GM18505 (cell line): Measurements from ENCODE around the gene SLC8A1.

Source experiments
- ATAC-seq: cut with Tn5 transposase; IDR thresholded peaks from one replicate; pipeline ENCODE4 v1.9.1; 2021; ENCODE audit not compliant: unreplicated experiment
- POLR2A ChIP-seq: IDR thresholded peaks from 4 replicates; pipeline ENCODE4 v1.6.1; 2011; ENCODE audit warnings: borderline replicate concordance; ENCODE audit not compliant: insufficient read depth, insufficient read length; ENCODE audit errors: extremely low read depth

SLC8A1 gene

GRCh38 chr2:40161986-40162385, 289.9 kb downstream of the SLC8A1 start:
- no peak for ATAC-seq
- no peak for TF ChIP-seq POLR2A

DNA sequence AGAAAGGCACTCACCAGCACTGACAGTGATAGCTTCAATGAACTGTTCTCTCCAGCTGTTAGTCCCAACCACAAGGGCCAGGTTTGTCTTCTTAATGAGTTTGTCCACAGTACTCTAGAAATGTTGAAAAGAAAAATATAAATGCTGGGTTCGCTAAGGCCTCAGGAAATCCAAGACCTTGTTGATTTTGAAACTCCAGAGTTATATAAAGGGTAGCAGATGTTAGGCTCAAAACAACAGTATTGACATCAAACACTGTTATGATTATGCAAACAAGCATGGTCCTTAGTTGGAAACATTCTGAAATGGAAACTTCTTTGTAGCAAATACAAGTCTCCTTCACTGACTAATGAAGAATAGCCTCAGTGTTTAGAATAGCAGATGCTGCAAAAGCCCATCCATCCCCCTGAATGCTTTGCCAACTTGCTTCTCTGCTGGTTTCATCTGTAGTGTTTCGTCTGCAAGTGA, 291.1 kb downstream of the SLC8A1 start:
- ATAC-seq, result no peak
- no peak for TF ChIP-seq POLR2A

DNA sequence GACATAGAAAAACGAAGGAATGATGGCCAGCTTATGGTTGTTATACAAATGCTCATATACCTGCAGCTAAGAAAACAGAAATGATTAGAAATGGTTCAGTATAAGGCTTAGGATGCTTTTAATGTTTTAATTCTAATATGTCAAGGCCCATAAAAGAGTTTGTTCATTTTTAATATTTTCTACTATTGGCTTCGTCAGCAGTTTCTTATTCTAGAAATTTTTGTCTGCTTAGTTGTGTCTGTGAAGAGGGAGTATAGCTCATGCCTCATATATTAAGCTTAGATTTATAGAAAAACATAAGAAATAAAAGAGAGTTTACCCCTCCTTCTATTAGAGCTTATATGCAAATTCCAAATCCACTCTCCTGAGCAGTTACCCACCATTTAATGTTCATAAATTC, 292.6 kb downstream of the SLC8A1 start:
- TF ChIP-seq POLR2A, result no peak
- ATAC-seq, result no peak

DNA sequence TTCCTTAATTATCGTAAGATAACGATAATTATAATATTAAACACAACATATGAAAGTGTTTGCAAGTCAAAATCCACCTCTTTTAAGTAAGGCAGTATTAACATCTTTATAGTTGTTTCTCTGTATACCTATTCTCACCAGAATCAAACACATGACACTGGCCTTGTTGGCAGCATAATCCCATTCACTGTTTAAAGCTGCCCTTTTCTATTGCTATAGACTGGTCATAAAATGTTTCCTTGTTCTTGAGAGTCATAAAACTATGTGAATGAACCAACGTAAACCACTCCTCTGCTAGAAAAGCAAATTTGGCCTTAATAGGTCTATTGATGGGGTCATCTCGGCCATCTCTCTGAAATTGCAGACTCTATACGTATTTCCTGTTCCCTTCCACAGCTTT, 293.1 kb downstream of the SLC8A1 start:
- TF ChIP-seq POLR2A, result no peak
- ATAC-seq, result no peak

DNA sequence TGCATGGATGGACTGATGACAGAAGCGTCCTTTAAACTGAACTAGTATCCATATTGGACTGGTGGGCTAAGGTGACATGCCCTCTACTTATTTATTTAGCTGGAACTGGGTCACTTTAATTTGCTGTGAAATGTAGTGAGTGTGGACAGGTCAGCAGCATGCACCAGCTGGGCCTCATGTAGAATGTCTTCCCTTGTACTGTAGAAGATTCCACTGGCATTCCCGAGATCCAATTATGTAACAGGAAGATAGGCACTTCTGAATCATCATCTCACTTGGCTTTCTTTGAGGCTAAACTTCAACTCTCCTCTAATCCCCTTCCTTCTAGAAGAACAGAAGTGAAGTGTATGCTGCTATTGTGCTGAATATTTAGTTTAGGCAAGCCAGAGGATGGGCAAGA, 296.2 kb downstream of the SLC8A1 start:
- ATAC-seq, result no peak
- TF ChIP-seq POLR2A, result no peak

GRCh38 chr2:40150266-40150665, 301.6 kb downstream of the SLC8A1 start:
- no peak for ATAC-seq
- no peak for TF ChIP-seq POLR2A

GRCh38 chr2:40148334-40148733, 303.6 kb downstream of the SLC8A1 start:
- ATAC-seq, result no peak
- no peak for TF ChIP-seq POLR2A

DNA sequence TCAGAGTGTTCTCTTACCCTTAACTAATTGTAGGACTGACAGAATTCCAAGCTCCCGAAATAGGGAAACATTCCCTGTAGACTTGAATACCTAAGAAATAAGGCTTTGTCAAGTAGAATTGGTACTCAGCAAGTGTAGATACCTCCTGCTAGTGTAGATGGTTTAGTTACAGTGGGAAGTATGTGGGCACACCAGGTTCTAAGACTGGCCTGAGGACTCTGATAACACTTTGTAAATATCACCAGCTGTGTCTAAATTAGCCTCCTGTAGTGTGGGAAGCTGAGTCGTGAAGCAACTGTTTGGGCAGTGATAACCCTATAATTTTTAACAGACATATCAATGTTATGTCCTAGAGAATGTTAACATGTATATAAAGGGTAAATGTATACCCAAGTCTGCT, 304.5 kb downstream of the SLC8A1 start:
- no peak for TF ChIP-seq POLR2A
- no peak for ATAC-seq

DNA sequence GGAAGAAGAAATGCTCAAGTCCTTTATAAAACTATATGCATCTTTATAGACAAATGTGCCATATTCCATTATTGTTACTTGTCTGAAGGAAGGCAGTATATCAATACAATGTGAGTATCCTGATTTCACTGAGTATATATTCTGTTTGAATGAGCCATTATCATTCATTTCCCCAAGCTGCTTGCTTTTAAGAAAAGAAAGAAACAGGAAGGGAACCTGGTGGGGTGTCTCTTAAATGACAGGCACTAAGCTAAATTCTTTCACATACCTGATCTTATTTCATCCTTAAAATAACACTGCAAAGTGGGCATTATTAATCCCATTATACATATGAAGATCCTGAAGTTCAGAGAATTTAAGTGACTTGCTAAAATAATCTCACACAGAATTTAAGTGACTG, 307.9 kb downstream of the SLC8A1 start:
- TF ChIP-seq POLR2A, result no peak
- no peak for ATAC-seq

DNA sequence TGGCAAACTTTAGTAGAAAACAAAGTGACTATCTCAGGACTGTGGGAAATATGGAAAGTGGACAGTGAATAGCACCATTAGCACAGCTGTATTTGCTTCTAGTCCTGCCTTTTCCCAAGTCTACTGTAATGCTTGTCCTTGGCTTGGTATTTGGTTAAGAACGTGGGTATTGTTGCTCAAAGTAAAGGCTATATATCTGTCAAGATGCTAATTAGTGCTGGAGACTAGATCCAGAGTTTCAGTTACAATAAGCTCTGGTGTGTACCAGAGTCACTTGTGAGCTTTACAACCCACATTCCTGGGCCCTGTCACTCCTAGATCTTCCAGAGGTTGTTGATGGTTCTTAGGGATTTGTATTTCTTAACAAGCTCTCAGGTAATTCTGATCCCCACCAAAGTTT, 313.6 kb downstream of the SLC8A1 start:
- no peak for TF ChIP-seq POLR2A
- no peak for ATAC-seq

DNA sequence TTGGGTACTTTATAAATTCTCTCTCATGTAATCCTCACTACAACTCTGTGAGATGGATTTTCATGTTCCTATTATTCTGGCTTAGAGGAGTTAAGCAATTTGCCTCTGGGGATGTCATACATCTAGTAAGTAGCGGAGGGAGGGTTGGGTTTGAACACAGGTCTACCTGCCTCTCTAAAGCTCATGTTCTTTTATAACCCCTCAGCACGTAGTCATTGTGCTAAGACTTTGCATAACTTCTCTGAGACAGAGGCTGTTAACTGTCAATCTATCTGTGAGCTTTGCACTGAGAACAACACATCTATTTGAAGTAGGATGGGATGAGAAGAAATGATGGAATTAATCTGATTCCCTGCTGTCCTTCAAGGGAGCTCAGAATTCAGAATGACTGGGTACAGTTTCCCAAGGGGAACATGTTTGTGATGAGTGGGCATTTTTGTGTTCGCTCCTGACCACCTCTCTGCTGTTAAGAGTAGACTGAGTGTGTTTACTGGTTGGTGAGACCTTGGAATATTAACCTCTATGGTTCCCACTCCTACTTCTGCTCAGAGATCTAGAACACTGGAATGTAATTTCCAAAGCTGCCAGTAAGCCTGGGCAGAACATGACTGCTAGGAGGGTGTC, 320.7 kb downstream of the SLC8A1 start:
- no peak for ATAC-seq
- no peak for TF ChIP-seq POLR2A

GRCh38 chr2:40130251-40130994, 321.5 kb downstream of the SLC8A1 start:
- no peak for TF ChIP-seq POLR2A
- ATAC-seq, result no peak

GRCh38 chr2:40129725-40130124, 322.2 kb downstream of the SLC8A1 start:
- ATAC-seq, result no peak
- no peak for TF ChIP-seq POLR2A

DNA sequence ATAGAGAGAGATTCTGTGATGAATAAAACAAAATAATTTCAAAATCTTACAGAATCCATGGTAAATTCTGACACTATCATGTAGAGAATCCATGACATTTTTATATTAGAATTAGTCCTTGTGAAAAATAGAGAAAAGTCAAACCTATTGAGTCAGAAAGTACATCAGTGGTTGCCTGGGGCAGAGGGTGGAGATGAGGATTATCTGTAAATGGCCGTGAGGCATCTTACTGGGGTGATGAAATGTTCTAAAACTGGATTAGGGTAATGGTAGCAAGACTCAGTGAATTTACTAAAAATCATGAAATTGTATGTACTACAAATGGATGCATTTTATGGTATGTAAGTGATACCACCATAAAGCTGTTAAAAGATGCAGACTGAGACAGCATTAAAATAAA, 323.1 kb downstream of the SLC8A1 start:
- no peak for ATAC-seq
- TF ChIP-seq POLR2A, result no peak
